Liver (tissue), 9 donors: ENCODE measurements around the gene PTN. TPM values are rescaled to one million over a fixed set of nuclear protein-coding genes. Genes with fewer than 3 reads are reported as not detected.

Experiments used
- DNase-seq: peaks from one replicate; pipeline ENCODE4 v3.0.0-alpha.2; 2017; ENCODE audit warnings: low spot score
- H3K27ac ChIP-seq, 2 donors: one replicate each; pipeline ENCODE4 v1.7.0; 2013; ENCODE audit warnings: inconsistent platforms in 2 of 2, low read length in 2 of 2, control low read depth in 1 of 2, low read depth in 1 of 2, mild to moderate bottlenecking in 1 of 2
- H3K27me3 ChIP-seq, 4 donors: one replicate each; pipeline versions ENCODE4 v1.6.1 to v1.7.0; 2013; ENCODE audit warnings: low read length in 3 of 4, inconsistent platforms in 1 of 4, mild to moderate bottlenecking in 1 of 4, moderate library complexity in 1 of 4; ENCODE audit not compliant: control insufficient read depth in 4 of 4, insufficient read depth in 4 of 4
- H3K36me3 ChIP-seq, 4 donors: one replicate each; pipeline versions ENCODE4 v1.6.1 to v1.7.0; 2013; ENCODE audit warnings: low read length in 3 of 4, mild to moderate bottlenecking in 3 of 4, low read depth in 1 of 4, moderate library complexity in 1 of 4; ENCODE audit not compliant: control insufficient read depth in 4 of 4, insufficient read depth in 3 of 4
- H3K4me1 ChIP-seq, 4 donors: one replicate each; pipeline versions ENCODE4 v1.6.1 to v1.7.0; 2013; ENCODE audit warnings: low read length in 3 of 4, mild to moderate bottlenecking in 3 of 4, moderate library complexity in 1 of 4; ENCODE audit not compliant: control insufficient read depth in 4 of 4, insufficient read depth in 4 of 4
- H3K4me3 ChIP-seq, 3 donors: one replicate each; pipeline versions ENCODE4 v1.6.1 to v1.7.0; 2013; ENCODE audit warnings: low read length in 3 of 3, control low read depth in 1 of 3, low read depth in 1 of 3, mild to moderate bottlenecking in 1 of 3
- H3K9ac ChIP-seq, 2 donors: one replicate each; pipeline ENCODE4 v1.7.0; 2013; ENCODE audit warnings: low read length in 2 of 2, mild to moderate bottlenecking in 2 of 2, moderate library complexity in 2 of 2, control low read depth in 1 of 2, low read depth in 1 of 2
- H3K9me3 ChIP-seq, 4 donors: one replicate each; pipeline versions ENCODE4 v1.6.1 to v1.7.0; 2013; ENCODE audit warnings: low read length in 3 of 4; ENCODE audit not compliant: control insufficient read depth in 4 of 4
- ATF3 ChIP-seq: IDR thresholded peaks from 2 replicates; pipeline ENCODE4 v1.6.1; 2016; ENCODE audit warnings: antibody characterized with exemption
- CTCF ChIP-seq: fragments of 150-350 bp; IDR thresholded peaks from 2 replicates; pipeline ENCODE4 v1.5.1; 2017; ENCODE audit warnings: improper control_type of control experiment, low read depth, low read length; ENCODE audit not compliant: missing input control
- EGR1 ChIP-seq, 2 donors: IDR thresholded peaks; 2 replicates each; pipeline ENCODE4 v1.6.1; 2016 to 2018; ENCODE audit warnings: antibody characterized with exemption in 2 of 2, low read depth in 2 of 2
- FOXA1 ChIP-seq: IDR thresholded peaks from 2 replicates; pipeline ENCODE4 v1.6.1; 2016; ENCODE audit warnings: antibody characterized with exemption
- FOXA2 ChIP-seq: IDR thresholded peaks from 2 replicates; pipeline ENCODE4 v1.6.1; 2016; ENCODE audit warnings: antibody characterized with exemption
- GABPA ChIP-seq, 2 donors: IDR thresholded peaks in 1 of 2; conservative IDR thresholded peaks in 1 of 2; 2 replicates each; pipeline ENCODE4 v1.6.1; 2016; ENCODE audit warnings: antibody characterized with exemption in 2 of 2, mild to moderate bottlenecking in 1 of 2, moderate library complexity in 1 of 2
- HNF4A ChIP-seq, 2 donors: conservative IDR thresholded peaks; 2 replicates each; pipeline ENCODE4 v1.6.1; 2016; ENCODE audit warnings: antibody characterized with exemption in 2 of 2, mild to moderate bottlenecking in 2 of 2
- HNF4G ChIP-seq: IDR thresholded peaks from 2 replicates; pipeline ENCODE4 v1.6.1; 2016; ENCODE audit warnings: antibody characterized with exemption
- JUND ChIP-seq, 2 donors: IDR thresholded peaks; 2 replicates each; pipeline ENCODE4 v1.6.1; 2016; ENCODE audit warnings: antibody characterized with exemption in 2 of 2
- NR2F2 ChIP-seq: IDR thresholded peaks from 2 replicates; pipeline ENCODE4 v1.6.1; 2016; ENCODE audit warnings: antibody characterized with exemption
- RAD21 ChIP-seq, 2 donors: IDR thresholded peaks; 2 replicates each; pipeline ENCODE4 v1.6.1; 2016; ENCODE audit warnings: antibody characterized with exemption in 2 of 2, mild to moderate bottlenecking in 2 of 2
- RXRA ChIP-seq, 2 donors: IDR thresholded peaks; 2 replicates each; pipeline ENCODE4 v1.6.1; 2017 to 2018; ENCODE audit warnings: antibody characterized with exemption in 2 of 2, mild to moderate bottlenecking in 1 of 2
- TAF1 ChIP-seq: conservative IDR thresholded peaks from 2 replicates; pipeline ENCODE4 v1.6.1; 2016; ENCODE audit warnings: antibody characterized with exemption, mild to moderate bottlenecking
- YY1 ChIP-seq: IDR thresholded peaks from 2 replicates; pipeline ENCODE4 v1.6.1; 2016; ENCODE audit warnings: antibody characterized with exemption, mild to moderate bottlenecking
- ZBTB33 ChIP-seq: IDR thresholded peaks from 2 replicates; pipeline ENCODE4 v1.6.1; 2016; ENCODE audit warnings: antibody characterized with exemption
- WGBS: extraction: QIAGEN DNeasy Blood & Tissue Kit; methylation state at CpG from one replicate; pipeline ENCODE4 v1.1.7; 2013; 5-methylcytosine and 5-hydroxymethylcytosine counted together
- polyA plus RNA-seq, 2 donors: library from polyadenylated mRNA; stranded (reverse) in 1 of 2; unstranded in 1 of 2; fragments of 200-250 nt in 1 of 2; fragments of >200 nt in 1 of 2; fragmentation: Nextera tagmentation in 1 of 2; extraction: Ambion mirVana in 1 of 2; gene quantifications; one replicate each; pipeline versions ENCODE4 v1.2.1 to v1.2.3, GENCODE V29; 2013 to 2015
- total RNA-seq, 2 donors: library from RNA; depleted of rRNA; stranded (reverse); fragments of >200 nt; gene quantifications; one replicate each; pipeline ENCODE4 v1.2.3, GENCODE V29; 2014
- donor health status: healthy.
- donor health status: healthy.
- donor health status: healthy.
- donor health status: healthy.
- donor health status: healthy.

The PTN gene
- total and polyA plus RNA-seq, 4 donors, result 0.50 to 4.8 (median 1.6) TPM

- TF ChIP-seq CTCF (no peak), RXRA (IDR thresholded peaks at IDR 0.05) (no peak), YY1 (no peak)
Measured at GRCh38 chr7:137342265-137342664, 1.3 kb downstream of the PTN start (continued).

DNA sequence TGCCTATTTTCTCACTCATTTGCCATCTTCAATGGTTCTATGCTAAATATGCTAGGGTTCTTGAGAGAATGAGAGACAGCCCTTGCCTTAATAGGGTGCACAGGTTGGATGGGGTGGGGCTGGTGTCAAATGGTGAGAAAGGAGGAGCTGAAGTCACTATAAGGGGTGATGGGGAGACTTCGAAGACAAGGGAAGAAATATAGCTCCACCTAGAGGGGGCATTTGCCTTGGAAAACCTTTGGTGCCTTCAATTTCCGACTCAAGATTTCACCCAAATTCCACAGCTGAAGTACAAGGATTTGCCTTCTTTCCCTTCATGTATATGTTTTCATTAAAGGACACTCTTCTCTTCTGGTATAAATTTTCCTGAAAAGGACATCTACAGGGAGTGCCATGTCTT is 5.6 kb downstream of the PTN start:
- TF ChIP-seq FOXA2, result no peak
- TF ChIP-seq CTCF, result peak; percentile 36
- peak; percentile 72 to 78 for TF ChIP-seq RAD21 (IDR thresholded peaks at IDR 0.05)
- H3K4me3 ChIP-seq, result no peak overlapping the region
- H3K9me3 ChIP-seq, result no peaks in the 10 kb centered on the region
- no peak overlapping the region for H3K27ac ChIP-seq
- 59% methylated on average over 2 of the region's 2 CpGs for WGBS
- no peak for DNase-seq
- peaks cover 0 to 3% (median 2%) of the 10 kb centered on the region in 4 donors for H3K4me1 ChIP-seq
- H3K27me3 ChIP-seq, result no peaks in the 10 kb centered on the region
- no peak overlapping the region for H3K9ac ChIP-seq
- no peaks in the 10 kb centered on the region for H3K36me3 ChIP-seq

DNA sequence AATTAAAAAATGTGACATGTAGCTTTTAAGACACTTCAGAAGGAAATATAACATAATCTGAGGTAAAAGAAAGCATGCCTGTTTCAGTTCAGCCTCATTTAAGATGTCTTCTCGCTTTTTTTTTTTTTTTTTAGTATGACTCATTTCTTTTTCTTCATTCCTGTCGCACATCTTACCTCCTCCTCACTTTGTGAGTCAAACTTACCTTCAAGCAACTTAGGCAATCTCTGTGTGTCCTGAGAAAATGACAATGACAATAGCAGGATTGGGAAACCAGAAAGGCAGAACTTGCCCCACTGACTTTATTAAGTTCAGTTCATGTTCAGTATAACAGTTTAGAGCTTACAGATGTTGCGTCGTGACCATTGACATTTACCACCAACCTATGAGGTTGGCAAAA is 7.7 kb downstream of the PTN start:
- no peaks in the 10 kb centered on the region for H3K27me3 ChIP-seq
- 93% methylated on average over 4 of the region's 4 CpGs for WGBS
- no peak overlapping the region for H3K27ac ChIP-seq
- no peak overlapping the region for H3K4me3 ChIP-seq
- DNase-seq, result no peak
- TF ChIP-seq ZBTB33 (no peak), HNF4G (no peak), NR2F2 (no peak), HNF4A (conservative IDR thresholded peaks at IDR 0.05) (no peak), RAD21 (IDR thresholded peaks at IDR 0.05) (no peak), RXRA (IDR thresholded peaks at IDR 0.05) (no peak), ATF3 (no peak), FOXA1 (no peak), TAF1 (no peak), GABPA (IDR thresholded peaks at IDR 0.05 in 1 of 2, conservative IDR thresholded peaks at IDR 0.05 in 1 of 2) (no peak), JUND (IDR thresholded peaks at IDR 0.05) (no peak), FOXA2 (no peak), EGR1 (IDR thresholded peaks at IDR 0.05; ENCODE audit: low read depth in 2 of 2) (no peak), YY1 (no peak)
- H3K4me1 ChIP-seq, result no peaks in the 10 kb centered on the region
- no peaks in the 10 kb centered on the region for H3K9me3 ChIP-seq
- H3K9ac ChIP-seq, result no peak overlapping the region
- H3K36me3 ChIP-seq, result no peaks in the 10 kb centered on the region
